NCI-H146 (cell line): ENCODE measurements around the gene CDR2L.
A peak's percentile ranks its signal among the peaks of the same experiment; 100 is the strongest.
"Not testable (repeated sequence)": the region's sequence is repeated elsewhere in the genome, so short reads cannot be mapped to it uniquely, and the experiment has no call there.

Source experiments
- DNase-seq: peaks from one replicate; lab custom pipeline; 2025; lab: John Stamatoyannopoulos, UW

Gene CDR2L

GRCh38 chr17:75011401-75012095, 24.1 kb downstream of the CDR2L start:
- DNase-seq: peak; percentile 67

DNA sequence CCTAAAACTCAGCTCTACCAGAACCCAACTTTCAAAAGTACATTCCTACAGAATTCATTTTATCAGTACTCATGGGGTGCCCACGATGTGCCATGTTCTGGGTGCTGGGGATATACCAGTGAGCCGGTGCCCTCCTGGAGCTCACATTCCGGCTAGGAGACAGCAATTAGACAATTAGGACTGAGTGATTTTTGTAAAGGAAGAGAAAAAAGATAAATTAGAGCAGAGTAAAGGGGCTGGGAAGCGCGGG, 24.6 kb downstream of the CDR2L start:
- DNase-seq: no peak

DNA sequence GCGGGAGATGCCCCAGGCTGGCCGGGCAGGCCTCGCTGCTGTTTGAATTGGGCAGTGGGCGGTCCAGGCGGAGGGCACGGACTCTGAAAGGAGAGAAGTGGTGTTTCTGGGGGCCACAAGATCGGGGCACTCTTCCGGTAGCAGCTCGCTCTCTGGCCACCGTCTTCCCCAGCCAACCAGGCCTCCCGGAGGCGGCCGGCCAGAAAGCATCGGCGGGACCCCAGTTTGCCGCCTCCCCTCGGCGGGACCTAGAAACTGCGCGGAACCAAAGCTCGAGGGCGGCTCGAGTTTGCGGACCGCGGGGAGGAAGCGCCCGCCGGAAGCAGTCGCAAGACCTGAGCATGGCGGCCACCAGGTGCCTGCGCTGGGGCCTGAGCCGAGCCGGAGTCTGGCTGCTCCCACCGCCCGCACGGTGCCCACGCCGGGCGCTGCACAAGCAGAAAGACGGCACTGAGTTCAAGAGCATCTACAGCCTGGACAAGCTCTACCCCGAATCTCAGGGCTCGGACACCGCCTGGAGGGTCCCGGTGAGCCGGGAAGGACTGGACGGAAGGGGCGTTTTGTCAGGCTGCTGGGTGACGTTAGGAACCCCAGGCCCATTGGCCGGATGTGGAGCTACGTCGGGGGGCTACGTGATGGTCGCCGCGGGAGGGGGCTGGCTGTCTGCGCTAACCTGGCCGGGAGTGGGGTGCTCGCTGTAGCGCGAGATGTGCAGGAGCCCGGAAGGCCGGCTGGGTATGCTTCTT, 25.1 kb downstream of the CDR2L start, which contains the start of gene MRPL58:
MRPL58 (plus strand) TSS at position 325 of the 746 bp plus-strand sequence; CDS start at position 342, 17 bp downstream.
- peak; percentile 84 for DNase-seq

- DNase-seq: peak; percentile 38
Measured at GRCh38 chr17:75013092-75013559, 25.7 kb downstream of the CDR2L start.

DNA sequence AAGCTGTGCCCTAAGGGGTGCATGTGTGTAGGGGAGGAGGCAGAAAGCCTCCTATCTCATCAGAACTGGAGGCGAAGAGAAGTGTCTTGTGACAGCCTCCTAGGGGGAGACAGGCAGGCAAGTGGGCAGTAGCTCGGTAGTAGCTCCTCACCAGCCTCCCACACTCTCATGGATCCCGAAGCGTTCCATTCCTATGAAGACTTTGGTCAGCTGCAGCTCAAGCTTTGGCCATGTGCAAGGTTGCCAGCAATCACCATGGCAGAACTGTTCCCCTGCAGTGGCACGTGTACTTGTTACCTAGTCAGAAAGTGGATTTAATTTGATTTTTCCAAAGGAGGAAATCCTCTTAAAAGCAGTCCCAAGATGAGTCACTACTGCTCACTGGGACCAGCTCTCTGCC, 31.7 kb downstream of the CDR2L start:
- DNase-seq: no peak

GRCh38 chr17:75019710-75020109, 32.3 kb downstream of the CDR2L start:
- DNase-seq: no peak

GRCh38 chr17:75020331-75021110, 33.1 kb downstream of the CDR2L start:
- no peak for DNase-seq

DNA sequence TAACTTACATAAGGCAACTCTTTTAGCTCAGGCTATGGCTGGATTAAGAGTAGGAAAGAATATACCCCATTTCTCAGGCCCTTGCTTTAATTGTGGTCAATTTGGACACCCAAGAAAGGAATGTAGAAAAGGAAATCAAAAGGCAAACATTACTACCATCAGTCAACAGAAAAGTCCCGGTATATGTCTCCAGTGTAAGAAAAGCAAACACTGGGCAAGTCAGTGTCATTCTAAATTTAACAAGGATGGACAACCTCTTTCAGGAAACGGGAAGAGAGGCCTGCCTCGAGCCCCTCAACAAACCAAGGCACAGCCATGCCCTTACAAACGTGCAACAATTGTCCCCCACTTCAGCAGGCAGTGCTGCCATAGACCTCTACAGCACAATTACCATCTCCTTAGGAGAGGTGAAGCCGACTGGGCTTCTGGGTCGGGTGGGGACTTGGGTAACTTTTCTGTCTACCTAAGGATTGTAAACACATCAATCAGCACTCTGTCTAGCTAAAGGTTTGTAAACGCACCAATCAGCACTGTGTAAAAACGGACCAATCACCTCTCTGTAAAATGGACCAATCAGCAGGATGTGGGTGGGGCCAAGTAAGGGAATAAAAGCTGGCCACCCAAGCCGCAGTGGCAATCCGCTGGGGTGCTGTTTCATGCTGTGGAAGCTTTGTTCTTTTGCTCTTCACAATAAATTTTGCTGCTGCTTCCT, 37.4 kb downstream of the CDR2L start:
- no peak for DNase-seq

DNA sequence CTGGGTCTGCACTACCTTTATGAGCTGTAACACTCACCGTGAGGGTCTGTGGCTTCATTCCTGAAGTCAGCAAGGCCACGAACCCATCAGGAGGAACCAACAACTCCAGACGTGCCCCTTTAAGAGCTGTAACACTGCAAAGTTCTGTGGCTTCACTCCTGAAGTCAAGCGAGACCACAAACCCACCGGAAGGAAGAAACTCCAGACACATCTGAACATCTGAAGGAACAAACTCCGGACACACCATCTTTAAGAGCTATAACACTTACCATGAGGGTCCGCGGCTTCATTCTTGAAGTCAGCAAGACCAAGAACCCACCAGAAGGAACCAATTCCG, 37.9 kb downstream of the CDR2L start:
- not testable (repeated sequence) for DNase-seq

- DNase-seq: not testable (repeated sequence)
Measured at GRCh38 chr17:75026650-75027049, 39.2 kb downstream of the CDR2L start.

GRCh38 chr17:75030161-75030560, 42.7 kb downstream of the CDR2L start:
- no peak for DNase-seq

- DNase-seq: peak; percentile 71
Measured at GRCh38 chr17:75031972-75032719, 44.7 kb downstream of the CDR2L start.

DNA sequence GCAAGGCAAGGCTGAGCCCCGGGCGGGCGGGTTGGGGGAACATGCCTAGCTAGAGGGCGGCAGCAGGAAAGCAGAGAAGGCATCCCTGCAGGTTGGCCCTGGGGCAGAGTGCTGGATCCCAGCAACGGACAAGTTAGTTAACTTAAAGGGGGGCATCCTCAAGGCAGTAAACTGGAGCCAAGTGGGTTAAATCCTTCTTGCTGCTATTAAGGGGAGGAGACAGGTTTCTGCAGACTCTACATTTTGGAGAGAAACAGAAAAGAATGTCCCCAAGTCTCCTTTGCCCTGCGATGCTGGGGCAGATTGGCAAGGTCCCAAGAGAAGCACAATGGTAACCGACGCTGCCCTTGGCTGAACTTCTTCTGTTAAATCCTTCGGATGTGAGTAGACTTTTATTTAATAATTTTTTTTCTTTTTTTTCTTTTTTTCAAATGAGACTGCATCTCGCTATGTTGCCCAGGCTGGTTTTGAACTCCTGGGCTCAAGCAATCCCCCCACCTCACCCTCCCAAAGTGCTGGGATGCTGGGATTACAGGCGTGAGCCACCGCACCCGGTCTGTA, 45.4 kb downstream of the CDR2L start:
- peak; percentile 33 for DNase-seq

DNA sequence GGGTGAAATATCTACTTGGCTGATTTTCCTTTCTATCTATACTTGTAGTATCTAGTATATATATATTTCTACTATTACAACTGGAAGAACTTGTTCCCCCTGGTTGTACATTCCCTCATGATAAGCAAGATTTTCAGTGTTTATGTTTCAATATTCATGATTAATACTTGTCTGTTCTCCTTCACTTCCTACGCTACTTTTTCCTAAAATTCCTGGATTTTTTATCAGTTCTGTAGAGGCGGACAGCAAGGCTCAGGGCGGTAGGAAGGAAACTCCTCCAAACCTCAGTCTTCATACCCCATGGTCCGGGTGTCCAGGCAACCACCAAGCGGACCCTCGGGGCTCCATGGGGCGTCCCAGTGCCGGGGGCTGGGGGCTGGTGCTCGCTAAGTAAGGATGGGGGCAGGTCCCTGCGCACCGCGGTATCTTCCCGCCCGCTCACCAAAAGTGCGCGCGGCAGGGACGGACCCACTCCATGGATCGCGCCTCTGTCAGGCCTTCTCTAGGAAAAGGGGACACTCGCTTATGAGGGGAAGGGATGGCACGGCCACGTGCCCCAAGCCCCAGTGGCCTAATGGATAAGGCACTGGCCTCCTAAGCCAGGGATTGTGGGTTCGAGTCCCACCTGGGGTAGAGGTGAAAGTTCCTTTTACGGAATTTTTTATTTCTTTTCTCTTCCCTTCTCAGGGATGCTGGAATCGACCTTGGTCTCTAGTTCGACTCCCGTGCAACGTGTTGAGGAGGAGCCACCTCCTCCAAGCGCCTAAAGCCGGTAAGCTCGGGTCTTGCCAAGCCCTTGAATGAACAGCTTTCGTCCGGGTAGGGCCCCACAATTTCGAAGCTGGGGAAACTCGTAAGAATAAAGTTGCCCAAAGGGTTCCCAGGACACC, 46.2 kb downstream of the CDR2L start:
- peak; percentile 91 for DNase-seq

DNA sequence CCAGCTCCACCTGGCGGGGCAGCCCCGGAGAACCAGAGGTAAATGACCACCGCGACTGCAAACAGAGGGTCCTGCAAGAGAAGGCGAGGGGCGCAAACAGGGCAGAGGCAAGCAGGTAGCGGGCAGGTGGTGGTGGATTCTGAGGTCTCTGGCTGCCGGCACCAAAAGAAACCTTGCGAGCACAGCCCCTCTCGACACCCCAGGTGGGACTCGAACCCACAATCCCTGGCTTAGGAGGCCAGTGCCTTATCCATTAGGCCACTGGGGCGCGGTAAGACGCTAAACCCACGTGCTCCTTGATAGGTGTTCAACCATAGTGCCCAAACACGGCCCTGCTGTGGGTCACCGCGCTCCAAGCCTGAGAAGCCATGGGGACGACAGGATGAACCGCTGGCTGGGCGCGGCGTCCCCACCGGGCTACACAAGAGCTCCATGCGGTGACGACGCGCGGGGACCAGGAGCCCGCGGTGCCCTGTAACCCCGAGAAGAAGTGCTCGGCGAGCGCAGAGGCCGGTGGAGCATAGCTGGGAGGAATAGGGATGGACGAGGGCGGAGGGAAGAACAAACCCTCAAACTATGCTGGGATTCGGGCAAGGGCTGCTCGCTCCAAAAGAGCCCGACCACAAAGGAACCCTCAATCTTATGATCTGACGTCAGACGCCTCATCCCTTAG, 46.9 kb downstream of the CDR2L start:
- peak; percentile 92 for DNase-seq

DNA sequence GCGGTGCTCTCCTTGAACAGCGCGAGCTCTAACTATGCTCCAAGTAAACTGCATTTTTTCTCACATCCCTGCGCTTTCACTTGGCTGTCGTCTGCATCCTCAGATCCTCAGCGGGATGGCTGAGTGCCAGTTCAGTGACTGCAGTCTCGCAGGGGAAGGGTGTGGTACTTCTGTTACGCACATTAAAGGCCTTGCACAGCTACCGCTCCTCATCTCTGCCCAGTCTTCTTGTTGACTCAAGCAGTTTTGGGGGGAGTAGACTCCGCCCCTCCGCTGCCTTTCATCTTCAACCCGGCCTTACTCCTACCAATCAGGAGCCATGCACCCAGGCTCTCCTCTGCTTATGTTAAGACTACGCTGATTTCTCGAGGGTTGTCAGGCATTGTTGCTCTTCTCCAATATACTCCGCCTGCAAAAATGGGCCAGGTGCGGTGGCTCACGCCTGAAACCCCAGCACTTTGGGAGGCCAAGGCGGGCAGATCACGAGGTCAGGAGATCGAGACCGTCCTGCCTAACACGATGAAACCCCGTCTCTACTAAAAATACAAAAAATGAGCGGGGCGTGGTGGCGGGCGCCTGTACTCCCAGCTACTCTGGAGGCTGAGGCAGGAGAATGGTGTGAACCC, 49.3 kb downstream of the CDR2L start:
- peak; percentile 86 for DNase-seq

DNA sequence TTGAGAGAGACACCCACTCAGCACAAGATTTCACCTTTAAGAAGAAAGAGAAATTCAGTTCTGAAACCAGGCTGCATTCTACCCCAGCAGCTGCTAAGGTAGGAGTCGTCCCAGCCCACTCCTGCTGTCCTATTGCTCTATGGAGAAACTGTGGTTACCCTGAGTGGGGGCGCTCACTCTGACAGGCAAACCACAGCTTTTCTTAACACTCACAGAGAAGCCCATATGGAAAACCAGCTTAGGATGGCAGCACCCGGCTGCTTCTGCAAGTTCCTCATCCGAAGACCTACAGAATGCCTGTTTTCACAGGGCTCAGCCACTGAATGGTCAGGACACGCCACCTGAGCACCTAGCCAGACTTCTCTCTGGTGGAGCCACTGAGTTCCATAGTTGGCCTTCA, 51.8 kb downstream of the CDR2L start:
- DNase-seq: no peak

- no peak for DNase-seq
Measured at GRCh38 chr17:75041656-75042280, 54.3 kb downstream of the CDR2L start.

DNA sequence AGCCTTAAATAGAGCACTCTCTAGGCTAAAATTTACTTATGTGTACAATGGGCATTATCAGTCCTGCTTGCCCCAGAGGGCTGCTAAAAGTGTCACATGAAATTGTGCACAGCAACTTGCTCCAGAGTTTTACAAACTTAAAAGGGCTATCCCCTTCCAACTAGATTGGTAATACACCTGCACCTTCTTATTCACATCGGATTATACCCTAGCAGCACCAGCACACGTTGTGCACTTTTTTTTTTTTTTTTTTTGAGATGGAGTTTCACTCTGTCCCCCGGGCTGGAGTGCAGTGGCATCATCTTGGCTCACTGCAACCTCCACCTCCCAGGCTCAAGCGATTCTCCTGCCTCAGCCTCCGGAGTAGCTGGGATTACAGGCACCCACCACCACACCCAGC, 56.4 kb downstream of the CDR2L start:
- DNase-seq: not testable (repeated sequence)
